GM12872 (cell line): ENCODE measurements around the gene FGD4.

ENCODE experiments used
- CTCF ChIP-seq: IDR thresholded peaks from 3 replicates; pipeline ENCODE4 v1.5.1; 2011; ENCODE audit warnings: low read depth, mild to moderate bottlenecking, low read length, moderate library complexity; ENCODE audit not compliant: insufficient read depth

FGD4 gene

DNA sequence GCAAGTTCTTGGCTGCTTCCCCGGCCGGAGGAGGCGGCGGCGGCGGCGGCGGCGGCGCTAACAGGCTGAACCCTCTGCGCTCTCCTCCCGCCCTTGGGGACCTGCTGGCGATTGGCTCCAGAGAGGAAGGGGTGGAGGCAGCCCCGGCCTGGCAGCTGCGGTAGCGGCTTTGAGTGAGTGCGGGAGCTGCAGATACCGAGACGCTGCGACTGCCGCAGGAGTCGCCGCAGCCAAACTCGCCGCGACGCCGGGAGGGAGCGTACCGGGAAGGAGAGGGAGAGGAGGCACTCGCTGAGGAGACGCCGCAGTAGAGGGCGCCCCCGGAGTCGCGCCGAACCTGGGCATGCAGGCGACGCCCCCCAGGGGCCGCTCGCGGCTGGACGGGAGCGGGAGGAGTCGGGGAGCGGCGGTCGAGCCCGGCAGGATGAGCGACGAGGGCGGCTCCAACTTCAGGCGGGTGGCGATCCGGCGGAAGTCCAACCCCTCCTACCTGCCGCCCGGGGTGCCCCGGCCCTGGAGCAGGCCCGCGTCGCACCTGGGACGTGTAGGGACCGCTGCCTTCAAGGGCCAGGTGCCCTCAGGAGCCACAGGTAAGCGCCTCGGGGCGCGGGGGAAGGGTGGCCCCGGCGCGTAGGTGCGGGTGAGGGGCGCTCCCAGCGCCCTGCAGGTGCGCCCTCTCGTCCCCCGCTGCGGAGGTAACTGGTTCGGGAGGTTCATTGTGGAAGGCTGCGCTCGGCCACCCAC, at the start of gene FGD4:
FGD4 (plus strand) TSS at position 189 of the 744 bp plus-strand sequence.
- TF ChIP-seq CTCF = peak; percentile 45; the same call in 2 of the 3 replicates

- no peak for TF ChIP-seq CTCF
These were observed 45.8 kb upstream of the FGD4 start for GRCh38 chr12:32353540-32353939.

- no peak for TF ChIP-seq CTCF
These were observed 41.6 kb upstream of the FGD4 start for GRCh38 chr12:32357601-32358249.

DNA sequence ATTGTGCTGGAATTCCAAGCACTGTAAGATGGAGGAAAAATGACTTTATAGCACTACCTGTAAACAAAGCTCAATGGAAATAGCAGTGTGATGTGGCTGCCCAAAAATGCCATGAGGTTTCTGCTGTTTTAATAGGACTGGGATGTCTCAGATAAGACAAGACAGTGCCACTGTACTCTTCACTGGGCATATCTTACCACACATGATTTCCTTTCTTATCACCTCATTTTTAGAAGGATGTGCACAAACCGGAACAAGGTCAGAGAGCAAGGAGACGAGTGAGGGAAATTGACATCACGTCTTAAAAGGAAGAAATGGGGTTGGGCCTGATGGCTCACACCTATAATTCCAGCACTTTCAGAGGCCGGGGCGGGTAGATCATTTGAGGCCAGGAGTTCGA, 38.4 kb upstream of the FGD4 start:
- TF ChIP-seq CTCF = no peak

GRCh38 chr12:32362892-32363291, 36.5 kb upstream of the FGD4 start:
- no peak for TF ChIP-seq CTCF

GRCh38 chr12:32365473-32366064, 33.8 kb upstream of the FGD4 start:
- TF ChIP-seq CTCF = peak; percentile 71

GRCh38 chr12:32366714-32367113, 32.6 kb upstream of the FGD4 start:
- no peak for TF ChIP-seq CTCF
